K562 (cell line): Measurements from ENCODE around the gene SOWAHA. TPM values are rescaled to one million over a fixed set of nuclear protein-coding genes. Genes with fewer than 3 reads are reported as not detected.

Source experiments
- ATAC-seq: fragments of 200-7000 bp; cut with Tn5 transposase; 3 replicates; pipeline ENCODE4 v1.9.1; 2020; ENCODE audit warnings: moderate library complexity
- BruUV-seq: library from RNA; stranded (reverse); fragments of 400-500 nt; replicated peaks from 2 replicates; lab custom pipeline; 2021; lab: Mats Ljungman, UMichigan
- CTCF ChIA-PET: fragments of 300-600 bp; formaldehyde crosslinking; extraction: SDS; loops from one replicate; lab custom pipeline; 2021; ENCODE audit warnings: low intra/inter-chr PET ratio; lab: Yijun Ruan, JAX
- POLR2A ChIA-PET: fragments of 300-600, 350-650 bp; sonication (Branson Sonifier 250); formaldehyde crosslinking; extraction: SDS; loops from one replicate; lab custom pipeline; 2021; ENCODE audit warnings: antibody characterized with exemption, inconsistent platforms; lab: Yijun Ruan, JAX
- DNase-seq, 4 experiments: peaks; one replicate each; pipeline versions ENCODE4 v3.0.0 to v3.0.0-alpha.2; 2011 to 2018; ENCODE audit warnings: low spot score in 3 of 4, mixed read lengths in 3 of 4; ENCODE audit errors: extremely low read depth in 1 of 4
- FAIRE-seq: peaks from 2 replicates; lab custom pipeline; 2011; peaks lifted over from hg19 to GRCh38; lab: Jason Lieb, UNC
- H2AFZ ChIP-seq: 2 replicates; pipeline ENCODE4 v1.6.0; 2011; ENCODE audit warnings: low read depth, low read length, control low read depth, inconsistent platforms
- H3K27ac ChIP-seq: fragments of 200-600 bp; 3 replicates; pipeline ENCODE4 v1.8.0; 2011; ENCODE audit warnings: low read depth, mild to moderate bottlenecking, control low read depth, inconsistent platforms, low read length, moderate library complexity, mixed read lengths; ENCODE audit errors: extremely low read depth
- H3K27me3 ChIP-seq, 2 experiments: fragments of 300-600 bp in 1 of 2; 2 replicates in 1 of 2; 3 replicates in 1 of 2; pipeline versions ENCODE4 v1.6.0 to v1.8.0; 2011; ENCODE audit warnings: inconsistent platforms in 2 of 2, low read length in 2 of 2, mild to moderate bottlenecking in 1 of 2, mixed read lengths in 1 of 2, moderate library complexity in 1 of 2; ENCODE audit not compliant: control insufficient read depth in 2 of 2, insufficient read depth in 2 of 2
- H3K36me3 ChIP-seq: fragments of 300-600 bp; 3 replicates; pipeline ENCODE4 v1.8.0; 2011; ENCODE audit warnings: mild to moderate bottlenecking, low read length, inconsistent platforms; ENCODE audit not compliant: control insufficient read depth, insufficient read depth
- H3K4me1 ChIP-seq, 2 experiments: fragments of 200-600 bp in 1 of 2; replicated peaks in 1 of 2; 2 replicates in 1 of 2; 3 replicates in 1 of 2; pipeline versions ENCODE4 v1.5.1 to v1.8.0; 2011; ENCODE audit warnings: inconsistent platforms in 2 of 2, low read length in 2 of 2, mild to moderate bottlenecking in 1 of 2, mixed read lengths in 1 of 2, moderate library complexity in 1 of 2; ENCODE audit not compliant: control insufficient read depth in 2 of 2, insufficient read depth in 2 of 2
- H3K4me2 ChIP-seq: 2 replicates; pipeline ENCODE4 v1.6.1; 2011; ENCODE audit warnings: low read length, control low read depth, inconsistent platforms, mixed read lengths; ENCODE audit not compliant: insufficient read depth
- H3K4me3 ChIP-seq: fragments of 200-600 bp; sonication (generic), shearing (Covaris generic); 2 replicates; pipeline ENCODE4 v1.5.1; 2016; ENCODE audit warnings: control low read depth, inconsistent platforms
- H3K79me2 ChIP-seq: fragments of 200-600 bp; 3 replicates; pipeline ENCODE4 v1.8.0; 2011; ENCODE audit warnings: low read length, inconsistent platforms; ENCODE audit not compliant: control insufficient read depth, insufficient read depth
- H3K9ac ChIP-seq, 2 experiments: 2 replicates each; pipeline versions ENCODE4 v1.6.0 to v1.6.1; 2011; ENCODE audit warnings: low read depth in 2 of 2, low read length in 2 of 2, control low read depth in 1 of 2, inconsistent platforms in 1 of 2, mild to moderate bottlenecking in 1 of 2, mixed read lengths in 1 of 2; ENCODE audit not compliant: insufficient read depth in 1 of 2
- H3K9me1 ChIP-seq: one replicate; pipeline ENCODE4 v1.6.0; 2011; ENCODE audit warnings: inconsistent platforms, mild to moderate bottlenecking, low read length, moderate library complexity; ENCODE audit not compliant: control insufficient read depth, insufficient read depth
- H3K9me3 ChIP-seq: replicated peaks from 2 replicates; pipeline ENCODE4 v1.5.1; 2011; ENCODE audit warnings: low read depth, low read length, inconsistent platforms; ENCODE audit not compliant: control insufficient read depth, insufficient read depth
- H4K20me1 ChIP-seq: replicated peaks from 2 replicates; pipeline ENCODE4 v1.6.1; 2011; ENCODE audit warnings: low read length, inconsistent platforms, mixed read lengths; ENCODE audit not compliant: control insufficient read depth, insufficient read depth
- ELK3 ChIP-seq: fragments of 450-650 bp; formaldehyde crosslinking; IDR thresholded peaks from 2 replicates; pipeline ENCODE4 v1.4.0; 2020; ENCODE audit warnings: mild to moderate bottlenecking
- IRF1 ChIP-seq: sonication (generic); formaldehyde crosslinking; IDR thresholded peaks from 2 replicates; pipeline ENCODE4 v1.8.0; 2022; ENCODE audit warnings: missing genetic modification reagents, mild to moderate bottlenecking, borderline replicate concordance
- MEF2D ChIP-seq: conservative IDR thresholded peaks from 2 replicates; pipeline ENCODE4 v1.6.1; 2016; ENCODE audit warnings: low read depth, missing genetic modification characterization, missing compliant biosample characterization
- RBM17 ChIP-seq: fragments of 200-400 bp; formaldehyde crosslinking; IDR thresholded peaks from 2 replicates; pipeline ENCODE4 v1.6.1; 2017; ENCODE audit warnings: low read depth, mild to moderate bottlenecking, low read length, borderline replicate concordance
- ZNF253 ChIP-seq: fragments of 250-450 bp; sonication (Bioruptor Pico); conservative IDR thresholded peaks from 2 replicates; pipeline ENCODE4 v1.6.1; 2021; ENCODE audit warnings: mild to moderate bottlenecking
- ZNF444 ChIP-seq: fragments of 250-450 bp; sonication (Bioruptor Pico); IDR thresholded peaks from 2 replicates; pipeline ENCODE4 v1.4.0; 2020; ENCODE audit warnings: mild to moderate bottlenecking, moderate library complexity
- WGBS: fragments of 100-300 bp; shearing (Covaris generic); methylation state at CpG from one replicate; pipeline ENCODE4 v1.1.6; 2016; ENCODE audit warnings: low coverage, mixed read lengths; ENCODE audit not compliant: insufficient coverage; ENCODE audit errors: missing lambda C conversion rate; 5-methylcytosine and 5-hydroxymethylcytosine counted together
- in situ Hi-C: fragments of 300-500 bp; cut with MboI; formaldehyde crosslinking; loops from 4 replicates; pipeline ENCODE4 v1.15.0; 2018; ENCODE audit warnings: inconsistent platforms, mixed read lengths
- intact Hi-C: fragments of 100-400 bp; cut with micrococcal nuclease; formaldehyde crosslinking; loops from 2 replicates; pipeline ENCODE4 v1.14.2; 2022
- polyA plus RNA-seq, 8 experiments: library from polyadenylated mRNA; depleted of rRNA in 4 of 8; stranded (reverse) in 5 of 8; unstranded in 3 of 8; fragments of >200 nt; fragmentation: Nextera tagmentation in 2 of 8; fragmentation: Illumina TruSeq in 1 of 8; extraction: Ambion mirVana in 2 of 8; extraction: Trizol in 1 of 8; gene quantifications; 2 replicates each; pipeline versions ENCODE4 v1.2.1 to v1.2.3, GENCODE V29; 2011 to 2014; ENCODE audit warnings: inconsistent platforms in 1 of 8, missing spikeins in 1 of 8
- total RNA-seq, 7 experiments: library from RNA; depleted of rRNA in 6 of 7; stranded (reverse); fragments of >200 nt in 6 of 7; fragmentation: Illumina TruSeq in 2 of 7; extraction: Trizol in 2 of 7; gene quantifications; 2 replicates each; pipeline versions ENCODE4 v1.2.1 to v1.2.3, GENCODE V29; 2011 to 2021; ENCODE audit warnings: low replicate concordance in 1 of 7

Gene SOWAHA
- total and polyA plus RNA-seq, 9 of the 15 experiments (the other 6 are each of a cell fraction or from before 2014, with no cell fraction given): not detected

GRCh38 chr5:132785864-132786263, 27.2 kb upstream of the SOWAHA start:
- no peaks in the 10 kb centered on the region for H3K36me3 ChIP-seq
- no peaks in the 10 kb centered on the region for H3K9me3 ChIP-seq
- no peaks in the 10 kb centered on the region for H3K9me1 ChIP-seq
- in situ Hi-C loops (loop anchor here (10.0 kb wide), 1 partner anchor 1829 kb away; no protein-coding TSS in a partner anchor), intact Hi-C loops (no loop called here)
- ChIA-PET CTCF (no interaction called here), POLR2A (interaction anchor here (0.7 to 1.8 kb wide), 5 partner anchors 11 to 290 kb away, joined by 3 to 5 read pairs (median 4); no protein-coding TSS in a partner anchor)
- no peak for FAIRE-seq
- H2AFZ ChIP-seq: peak overlapping the region; percentile 56
- BruUV-seq: no TSS peak
- ATAC-seq: no peak
- H3K9ac ChIP-seq: no peak overlapping the region
- no peaks in the 10 kb centered on the region for H3K27me3 ChIP-seq
- no peak for DNase-seq
- H3K4me3 ChIP-seq: no peak overlapping the region
- no peak overlapping the region for H3K27ac ChIP-seq
- 78% methylated on average over 4 of the region's 4 CpGs for WGBS
- H3K4me2 ChIP-seq: no peak overlapping the region
- no peaks in the 10 kb centered on the region for H4K20me1 ChIP-seq
- H3K79me2 ChIP-seq: no peaks in the 10 kb centered on the region
- peaks cover 28 to 55% of the 10 kb centered on the region in 2 experiments for H3K4me1 ChIP-seq
- TF ChIP-seq MEF2D (no peak), ZNF253 (CRISPR knock-in tag) (no peak), IRF1 (no peak), ZNF444 (CRISPR knock-in tag) (no peak), RBM17 (no peak), ELK3 (no peak)
